ENCODE results near the gene ARHGAP9.
A peak's percentile ranks its signal among the peaks of the same experiment; 100 is the strongest.

ARHGAP9 gene

DNA sequence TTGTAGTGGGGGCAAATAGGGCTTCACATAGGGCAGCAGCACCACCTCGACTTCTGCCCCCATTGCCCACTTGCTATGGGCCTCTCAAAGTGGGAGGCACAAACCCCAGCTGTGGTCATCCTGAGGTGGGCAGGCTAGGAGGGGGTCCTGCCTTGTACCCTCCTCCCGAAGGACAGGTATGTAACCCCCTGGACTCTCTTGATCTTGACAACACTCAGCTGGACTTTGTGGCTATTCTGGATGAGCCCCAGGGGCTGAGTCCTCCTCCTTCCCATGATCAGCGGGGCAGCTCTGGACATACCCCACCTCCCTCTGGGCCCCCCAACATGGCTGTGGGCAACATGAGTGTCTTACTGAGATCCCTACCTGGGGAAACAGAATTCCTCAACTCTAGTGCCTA, 8.0 kb downstream of the ARHGAP9 start:
- FAIRE-seq: no peak

DNA sequence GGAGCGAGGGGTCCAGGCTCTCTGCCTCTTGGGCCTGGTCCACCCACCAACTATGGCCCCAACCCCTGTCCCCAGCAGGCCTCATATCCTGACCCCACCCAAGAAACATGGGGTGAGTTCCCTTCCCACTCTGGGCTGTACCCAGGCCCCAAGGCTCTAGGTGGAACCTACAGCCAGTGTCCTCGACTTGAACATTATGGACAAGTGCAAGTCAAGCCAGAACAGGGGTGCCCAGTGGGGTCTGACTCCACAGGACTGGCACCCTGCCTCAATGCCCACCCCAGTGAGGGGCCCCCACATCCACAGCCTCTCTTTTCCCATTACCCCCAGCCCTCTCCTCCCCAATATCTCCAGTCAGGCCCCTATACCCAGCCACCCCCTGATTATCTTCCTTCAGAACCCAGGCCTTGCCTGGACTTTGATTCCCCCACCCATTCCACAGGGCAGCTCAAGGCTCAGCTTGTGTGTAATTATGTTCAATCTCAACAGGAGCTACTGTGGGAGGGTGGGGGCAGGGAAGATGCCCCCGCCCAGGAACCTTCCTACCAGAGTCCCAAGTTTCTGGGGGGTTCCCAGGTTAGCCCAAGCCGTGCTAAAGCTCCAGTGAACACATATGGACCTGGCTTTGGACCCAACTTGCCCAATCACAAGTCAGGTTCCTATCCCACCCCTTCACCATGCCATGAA, 8.6 kb downstream of the ARHGAP9 start:
- no peak for FAIRE-seq

- FAIRE-seq: no peak
Observed at GRCh38 chr12:57470286-57470969, 9.2 kb downstream of the ARHGAP9 start.

DNA sequence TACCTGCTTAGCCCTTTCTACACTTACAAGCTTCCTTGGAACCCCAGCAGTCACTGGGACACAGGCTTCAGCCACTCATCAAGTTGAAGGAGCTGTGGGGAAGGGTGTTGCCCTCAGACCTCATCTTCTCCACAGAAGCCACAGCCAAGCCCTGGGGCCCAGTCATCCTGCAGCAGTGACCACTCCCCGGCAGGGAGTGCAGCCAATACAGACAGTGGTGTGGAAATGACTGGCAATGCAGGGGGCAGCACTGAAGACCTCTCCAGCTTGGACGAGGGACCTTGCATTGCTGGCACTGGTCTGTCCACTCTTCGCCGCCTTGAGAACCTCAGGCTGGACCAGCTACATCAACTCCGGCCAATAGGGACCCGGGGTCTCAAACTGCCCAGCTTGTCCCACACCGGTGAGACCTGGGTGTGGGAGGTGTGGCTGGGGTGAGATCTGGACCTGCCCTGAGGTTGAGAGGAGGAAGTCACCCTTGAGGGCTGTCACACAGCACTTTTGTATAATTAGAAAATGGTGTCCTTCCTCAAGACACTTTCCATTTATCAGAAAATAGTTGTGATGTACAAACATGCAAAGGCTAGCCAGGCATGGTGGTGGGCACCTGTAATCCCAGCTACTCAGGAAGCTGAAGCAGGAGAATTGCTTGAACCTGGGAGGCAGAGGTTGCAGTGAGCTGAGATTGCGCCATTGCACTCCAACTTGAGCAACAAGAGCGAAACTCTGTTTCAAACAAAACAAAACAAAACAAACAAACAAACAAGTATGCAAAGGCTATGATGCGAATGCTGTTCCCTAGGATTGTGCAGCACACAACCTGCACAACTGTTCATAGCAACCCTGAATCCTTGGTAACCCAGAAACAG, 10.1 kb downstream of the ARHGAP9 start:
- FAIRE-seq: no peak

- no peak for FAIRE-seq
Observed at GRCh38 chr12:57467915-57468314, 11.8 kb downstream of the ARHGAP9 start.

DNA sequence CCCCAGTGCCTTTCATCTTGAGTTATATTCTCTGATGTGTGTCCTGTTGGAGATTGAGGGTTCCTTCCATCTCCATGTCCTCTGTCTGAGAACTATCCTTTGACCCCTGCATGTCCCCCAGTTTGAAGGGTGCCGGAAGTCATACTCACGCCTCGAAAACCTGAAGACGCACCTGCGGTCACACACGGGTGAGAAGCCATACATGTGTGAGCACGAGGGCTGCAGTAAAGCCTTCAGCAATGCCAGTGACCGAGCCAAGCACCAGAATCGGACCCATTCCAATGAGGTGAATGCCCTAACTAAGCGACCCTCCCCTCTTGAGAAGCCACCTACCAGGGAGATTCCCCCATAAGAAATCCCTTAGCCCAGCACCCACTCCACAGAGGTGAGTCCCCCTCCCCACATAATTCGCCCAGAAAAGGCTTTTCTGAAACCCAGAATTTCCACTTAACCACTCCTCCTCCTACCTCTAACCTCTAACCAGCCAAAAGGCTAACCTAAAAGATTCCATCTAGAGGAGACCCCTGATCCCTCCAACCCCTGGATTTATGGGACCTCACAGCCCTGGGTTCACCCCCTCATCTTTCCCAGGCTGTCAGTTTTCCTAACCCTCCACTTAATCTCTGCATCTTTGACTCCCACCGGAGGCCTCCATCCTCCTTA, 12.3 kb downstream of the ARHGAP9 start:
- FAIRE-seq: no peak

DNA sequence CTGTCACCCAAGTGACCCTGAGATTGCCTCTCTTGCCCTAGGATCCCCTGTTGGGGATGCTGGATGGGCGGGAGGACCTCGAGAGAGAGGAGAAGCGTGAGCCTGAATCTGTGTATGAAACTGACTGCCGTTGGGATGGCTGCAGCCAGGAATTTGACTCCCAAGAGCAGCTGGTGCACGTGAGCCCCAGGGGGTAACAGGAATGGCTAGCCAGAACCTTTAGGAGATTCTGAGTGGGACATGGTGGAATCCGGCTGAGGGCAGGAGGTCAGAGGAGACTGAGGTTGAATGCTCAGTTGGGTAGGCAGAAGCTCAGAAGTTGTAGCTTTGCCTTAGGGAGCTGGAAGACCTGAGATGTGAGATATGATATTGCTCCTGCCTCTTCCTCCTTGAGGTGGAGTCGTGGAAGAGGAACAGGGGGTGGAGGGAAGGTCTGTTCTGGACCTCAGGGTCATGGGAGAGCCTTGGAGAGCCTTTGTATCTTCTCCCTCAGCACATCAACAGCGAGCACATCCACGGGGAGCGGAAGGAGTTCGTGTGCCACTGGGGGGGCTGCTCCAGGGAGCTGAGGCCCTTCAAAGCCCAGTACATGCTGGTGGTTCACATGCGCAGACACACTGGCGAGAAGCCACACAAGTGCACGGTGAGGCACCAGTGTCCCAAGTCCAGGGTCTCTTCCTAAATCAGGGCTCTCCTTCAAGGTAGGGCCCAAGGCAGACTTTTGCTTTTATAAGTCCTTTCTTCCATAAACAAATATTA, 13.7 kb downstream of the ARHGAP9 start:
- FAIRE-seq: no peak

DNA sequence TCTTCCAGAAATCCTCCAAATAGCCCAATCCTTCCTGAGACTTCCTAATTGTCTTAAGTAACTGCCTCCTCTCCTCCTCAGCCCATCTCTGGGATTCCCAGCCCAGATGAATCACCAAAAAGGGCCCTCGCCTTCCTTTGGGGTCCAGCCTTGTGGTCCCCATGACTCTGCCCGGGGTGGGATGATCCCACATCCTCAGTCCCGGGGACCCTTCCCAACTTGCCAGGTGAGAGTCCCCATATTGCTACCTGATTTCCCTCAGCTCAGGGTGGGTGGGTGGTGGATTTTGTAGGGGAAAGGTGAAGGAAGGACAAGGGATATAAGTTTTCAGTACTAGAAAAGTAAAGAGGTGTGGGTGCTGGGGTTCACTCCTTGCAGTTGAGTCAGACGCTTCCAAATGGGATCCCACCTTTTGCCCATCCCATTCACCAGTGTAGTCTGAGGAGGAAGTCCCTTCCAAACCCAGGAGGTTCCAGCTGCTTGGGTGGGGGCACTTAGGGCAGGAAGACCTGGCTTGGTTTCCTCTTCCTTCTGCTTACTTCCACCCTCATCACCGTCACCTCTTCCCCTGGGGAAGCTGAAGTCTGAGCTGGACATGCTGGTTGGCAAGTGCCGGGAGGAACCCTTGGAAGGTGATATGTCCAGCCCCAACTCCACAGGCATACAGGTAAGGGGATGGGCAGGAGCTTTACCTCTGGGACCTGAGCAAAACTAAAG, 14.5 kb downstream of the ARHGAP9 start:
- FAIRE-seq: no peak

GRCh38 chr12:57464569-57464968, 15.1 kb downstream of the ARHGAP9 start:
- FAIRE-seq: no peak

- no peak for FAIRE-seq
Observed at GRCh38 chr12:57462912-57463253, 16.8 kb downstream of the ARHGAP9 start.

DNA sequence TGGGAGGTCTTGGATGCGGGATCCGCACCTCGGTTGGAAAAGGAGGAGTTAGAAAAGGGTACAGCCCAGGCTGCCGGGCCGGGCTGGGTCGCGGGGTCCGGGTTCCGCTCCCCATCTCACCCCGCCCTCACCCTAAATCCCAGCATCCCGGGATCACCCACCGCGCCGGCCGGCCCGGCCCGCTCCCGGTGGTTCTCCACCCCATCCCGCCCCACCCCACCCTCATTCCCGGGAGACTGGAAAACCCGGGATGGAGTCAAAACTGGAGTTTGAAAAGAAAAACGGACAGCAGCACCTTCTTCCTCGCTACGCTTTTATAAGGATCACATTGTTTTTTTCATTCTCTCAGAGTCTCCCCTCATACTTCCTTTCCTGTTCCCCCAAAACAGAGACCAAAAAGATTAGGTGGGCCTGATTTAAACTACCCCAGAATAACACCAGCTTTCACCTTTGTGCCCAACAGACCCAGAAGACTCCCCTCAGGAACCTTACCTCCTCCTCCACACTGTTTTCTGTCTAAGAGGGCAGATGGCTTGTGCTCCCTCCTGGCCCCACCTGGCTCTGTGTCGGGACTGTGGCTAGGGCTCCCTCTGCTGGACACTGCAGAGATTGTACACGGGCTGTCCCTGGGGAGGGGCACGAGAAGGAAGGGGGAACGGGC, 17.3 kb downstream of the ARHGAP9 start:
- FAIRE-seq: peak; percentile 88

DNA sequence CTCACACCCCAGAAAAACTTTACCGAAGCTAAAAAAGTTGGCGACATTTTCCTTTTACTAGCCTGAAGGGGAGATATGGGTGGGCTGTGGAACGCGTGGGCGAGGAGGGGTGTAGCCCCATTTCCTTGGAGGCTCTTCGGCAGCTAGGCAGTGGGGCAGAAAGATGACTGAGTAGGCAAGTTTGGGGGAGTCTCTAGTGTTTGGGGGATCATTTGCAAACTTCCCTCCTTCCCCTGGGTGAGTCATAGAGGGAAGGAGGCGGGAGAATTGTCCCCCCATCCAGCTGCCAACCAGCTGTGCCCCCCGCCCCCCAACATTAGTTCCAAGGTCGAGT, 17.8 kb downstream of the ARHGAP9 start:
- FAIRE-seq: no peak

- FAIRE-seq: peak; percentile 49
Observed at GRCh38 chr12:57461276-57461916, 18.3 kb downstream of the ARHGAP9 start.

DNA sequence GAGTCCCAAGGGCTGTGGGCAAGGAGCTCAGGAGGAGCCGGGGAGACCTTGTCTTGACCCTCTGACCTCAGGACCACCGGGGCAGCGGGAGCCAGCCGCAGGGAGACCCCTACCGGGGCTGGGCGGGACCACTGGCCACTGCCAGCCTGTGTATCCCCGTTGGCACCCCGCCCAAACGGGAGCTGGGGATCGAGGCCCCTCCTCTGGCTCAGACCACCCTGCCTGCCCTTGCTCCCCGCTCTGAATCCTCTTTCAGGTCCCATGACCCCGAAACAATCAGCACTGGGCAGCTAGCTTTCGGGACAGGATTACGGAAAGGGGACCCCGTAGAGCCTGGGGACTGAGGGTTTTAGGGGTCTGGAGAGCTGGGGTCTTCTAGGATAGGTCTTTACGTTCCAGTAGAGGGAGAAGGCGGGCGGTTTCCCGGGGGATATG, 18.8 kb downstream of the ARHGAP9 start:
- no peak for FAIRE-seq

- no peak for FAIRE-seq
Observed at GRCh38 chr12:57460468-57460784, 19.2 kb downstream of the ARHGAP9 start.

GRCh38 chr12:57459750-57460467, 19.8 kb downstream of the ARHGAP9 start, which contains the start of gene GLI1:
GLI1 (plus strand) TSS chr12:57459785; CDS start chr12:57463692, 3,907 bp downstream.
- no peak for FAIRE-seq

GRCh38 chr12:57459055-57459749, 20.5 kb downstream of the ARHGAP9 start:
- FAIRE-seq: peak; percentile 80

DNA sequence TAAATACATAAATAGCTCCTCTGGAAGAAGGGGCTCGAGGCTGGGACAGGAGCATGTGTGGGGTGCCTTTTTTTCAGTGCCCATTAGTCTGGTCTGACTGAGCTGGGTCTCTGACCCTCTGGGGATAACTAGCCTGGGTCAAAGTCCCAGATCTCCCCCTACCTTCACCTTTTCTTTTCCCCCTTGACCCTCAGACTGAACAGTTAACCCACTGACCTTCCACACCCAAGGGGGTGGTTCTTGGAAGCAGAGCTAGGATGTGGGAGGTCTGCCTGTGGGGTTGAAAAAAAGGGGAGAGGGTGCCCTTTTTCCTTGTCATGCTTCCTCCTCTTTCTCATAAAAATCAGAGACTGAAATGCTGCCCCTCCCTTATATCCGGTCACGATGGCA, 21.0 kb downstream of the ARHGAP9 start:
- FAIRE-seq: no peak

DNA sequence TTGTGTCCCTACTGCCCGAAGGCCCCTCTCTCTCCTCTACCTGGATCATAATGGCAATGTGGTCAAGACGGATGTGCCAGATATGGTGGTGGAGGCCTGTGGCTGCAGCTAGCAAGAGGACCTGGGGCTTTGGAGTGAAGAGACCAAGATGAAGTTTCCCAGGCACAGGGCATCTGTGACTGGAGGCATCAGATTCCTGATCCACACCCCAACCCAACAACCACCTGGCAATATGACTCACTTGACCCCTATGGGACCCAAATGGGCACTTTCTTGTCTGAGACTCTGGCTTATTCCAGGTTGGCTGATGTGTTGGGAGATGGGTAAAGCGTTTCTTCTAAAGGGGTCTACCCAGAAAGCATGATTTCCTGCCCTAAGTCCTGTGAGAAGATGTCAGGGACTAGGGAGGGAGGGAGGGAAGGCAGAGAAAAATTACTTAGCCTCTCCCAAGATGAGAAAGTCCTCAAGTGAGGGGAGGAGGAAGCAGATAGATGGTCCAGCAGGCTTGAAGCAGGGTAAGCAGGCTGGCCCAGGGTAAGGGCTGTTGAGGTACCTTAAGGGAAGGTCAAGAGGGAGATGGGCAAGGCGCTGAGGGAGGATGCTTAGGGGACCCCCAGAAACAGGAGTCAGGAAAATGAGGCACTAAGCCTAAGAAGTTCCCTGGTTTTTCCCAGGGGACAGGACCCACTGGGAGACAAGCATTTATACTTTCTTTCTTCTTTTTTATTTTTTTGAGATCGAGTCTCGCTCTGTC, 22.8 kb downstream of the ARHGAP9 start:
- no peak for FAIRE-seq
